ENCODE measurements around the gene EIF4E. TPM values are rescaled to one million over a fixed set of nuclear protein-coding genes. Genes with fewer than 3 reads are reported as not detected.
"Not testable (repeated sequence)": the region's sequence is repeated elsewhere in the genome, so short reads cannot be mapped to it uniquely, and the experiment has no call there.

Gene EIF4E
- total RNA-seq, 1 donor from 2014 or later, result 137 TPM

DNA sequence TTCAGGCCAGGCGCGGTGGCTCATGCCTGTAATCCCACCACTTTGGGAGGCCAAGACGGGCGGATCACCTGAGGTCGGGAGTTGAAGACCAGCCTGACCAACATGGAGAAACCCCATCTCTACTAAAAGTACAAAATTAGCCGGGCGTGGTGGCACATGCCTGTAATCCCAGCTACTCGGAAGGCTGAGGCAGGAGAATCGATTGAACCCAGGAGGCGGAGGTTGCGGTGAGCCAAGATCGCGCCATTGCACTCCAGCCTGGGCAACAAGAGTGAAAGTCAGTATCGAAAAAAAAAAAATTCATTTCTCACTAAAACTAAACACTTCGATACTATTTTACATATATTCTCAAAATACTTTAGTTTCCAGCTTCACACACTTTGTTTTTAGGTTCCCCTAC, 2.7 kb downstream of the EIF4E start:
- DNase-seq (ENCODE audit: low spot score); H3K27ac Mint-ChIP-seq; H3K9me3 Mint-ChIP-seq; H3K27me3 Mint-ChIP-seq (ENCODE audit: insufficient read depth): not testable (repeated sequence)
- intact Hi-C loops (cut with micrococcal nuclease), result loop anchor here (5.0 kb wide), 3 partner anchors 49 to 519 kb away; no protein-coding TSS in a partner anchor
- Mint-ChIP-seq H3K4me3 (peak overlapping the region; percentile 69), H3K4me1 (ENCODE audit: low read depth) (peaks cover 38% of the 10 kb centered on the region), H3K36me3 (ENCODE audit: low read depth) (peaks cover 19% of the 10 kb centered on the region)

DNA sequence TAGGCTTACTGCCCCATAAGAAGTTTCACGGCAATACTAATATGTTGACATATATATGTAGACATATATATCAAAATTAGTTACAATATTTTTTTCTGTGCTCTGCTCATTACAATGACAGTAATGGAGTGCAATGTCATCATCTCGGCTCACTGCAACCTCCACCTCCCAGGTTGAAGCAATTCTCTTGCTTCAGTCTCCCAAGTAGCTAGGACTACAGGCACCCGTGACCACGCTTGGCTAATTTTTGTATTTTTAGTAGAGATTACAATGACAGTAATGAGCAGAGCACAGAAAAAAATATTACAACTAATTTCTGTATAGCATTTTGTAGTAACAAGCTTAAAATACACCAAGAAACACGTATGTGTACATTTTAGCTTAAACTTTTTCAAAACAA, 7.6 kb downstream of the EIF4E start:
- intact Hi-C loops (cut with micrococcal nuclease), result no loop called here
- H3K4me1 Mint-ChIP-seq (ENCODE audit: low read depth), result peaks cover 20% of the 10 kb centered on the region
- H3K27ac Mint-ChIP-seq, result no peak overlapping the region
- DNase-seq (ENCODE audit: low spot score), result no peak
- H3K27me3 Mint-ChIP-seq (ENCODE audit: insufficient read depth), result no peaks in the 10 kb centered on the region
- no peak overlapping the region for H3K4me3 Mint-ChIP-seq
- H3K36me3 Mint-ChIP-seq (ENCODE audit: low read depth), result peaks cover 27% of the 10 kb centered on the region
- H3K9me3 Mint-ChIP-seq, result no peaks in the 10 kb centered on the region

DNA sequence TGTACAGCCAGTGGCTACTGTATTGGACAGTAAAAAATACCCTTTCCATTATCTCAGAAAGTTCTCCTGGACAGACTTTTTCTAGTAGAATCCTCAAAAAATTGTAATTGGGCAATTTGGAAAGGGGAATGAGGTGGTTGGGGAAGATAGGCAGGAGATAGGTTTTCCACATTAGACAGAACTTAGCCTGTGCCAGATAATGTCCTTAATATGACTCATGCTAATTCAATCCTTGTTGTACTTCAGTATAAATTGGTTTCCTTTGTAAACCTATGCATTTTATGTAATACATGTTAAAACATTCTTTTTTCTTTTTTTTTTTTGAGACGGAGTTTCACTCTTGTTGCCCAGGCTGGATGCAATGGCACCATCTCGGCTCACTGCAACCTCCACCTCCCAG, 8.9 kb downstream of the EIF4E start:
- Mint-ChIP-seq H3K9me3 (no peaks in the 10 kb centered on the region), H3K27ac (no peak overlapping the region), H3K4me1 (ENCODE audit: low read depth) (peaks cover 14% of the 10 kb centered on the region), H3K27me3 (ENCODE audit: insufficient read depth) (no peaks in the 10 kb centered on the region), H3K36me3 (ENCODE audit: low read depth) (peaks cover 26% of the 10 kb centered on the region), H3K4me3 (no peak overlapping the region)
- DNase-seq (ENCODE audit: low spot score), result no peak
- intact Hi-C loops (cut with micrococcal nuclease), result no loop called here

DNA sequence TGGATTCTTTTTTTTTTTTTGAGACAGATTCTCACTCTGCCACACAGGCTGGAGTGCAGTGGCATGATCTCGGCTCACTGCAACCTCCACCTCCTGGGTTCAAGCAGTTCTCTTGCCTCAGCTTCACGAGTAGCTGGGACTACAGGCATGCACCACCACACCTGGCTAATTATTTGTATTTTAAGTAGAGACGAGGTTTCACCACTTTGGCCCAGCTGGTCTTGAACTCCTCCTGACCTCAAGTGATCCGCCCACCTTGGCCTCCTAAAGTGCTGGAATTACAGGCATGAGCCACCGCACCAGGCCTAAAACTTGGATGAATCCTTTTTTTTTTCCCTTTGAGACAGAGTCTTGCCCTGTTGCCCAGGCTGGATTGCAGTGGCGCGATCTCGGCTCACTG, 18.2 kb downstream of the EIF4E start:
- DNase-seq (ENCODE audit: low spot score); H3K27ac Mint-ChIP-seq; intact Hi-C loops (cut with micrococcal nuclease); H3K27me3 Mint-ChIP-seq (ENCODE audit: insufficient read depth); H3K9me3 Mint-ChIP-seq; H3K4me3 Mint-ChIP-seq: not testable (repeated sequence)
- H3K36me3 Mint-ChIP-seq (ENCODE audit: low read depth), result peaks cover 15% of the 10 kb centered on the region
- H3K4me1 Mint-ChIP-seq (ENCODE audit: low read depth), result peaks cover 28% of the 10 kb centered on the region

DNA sequence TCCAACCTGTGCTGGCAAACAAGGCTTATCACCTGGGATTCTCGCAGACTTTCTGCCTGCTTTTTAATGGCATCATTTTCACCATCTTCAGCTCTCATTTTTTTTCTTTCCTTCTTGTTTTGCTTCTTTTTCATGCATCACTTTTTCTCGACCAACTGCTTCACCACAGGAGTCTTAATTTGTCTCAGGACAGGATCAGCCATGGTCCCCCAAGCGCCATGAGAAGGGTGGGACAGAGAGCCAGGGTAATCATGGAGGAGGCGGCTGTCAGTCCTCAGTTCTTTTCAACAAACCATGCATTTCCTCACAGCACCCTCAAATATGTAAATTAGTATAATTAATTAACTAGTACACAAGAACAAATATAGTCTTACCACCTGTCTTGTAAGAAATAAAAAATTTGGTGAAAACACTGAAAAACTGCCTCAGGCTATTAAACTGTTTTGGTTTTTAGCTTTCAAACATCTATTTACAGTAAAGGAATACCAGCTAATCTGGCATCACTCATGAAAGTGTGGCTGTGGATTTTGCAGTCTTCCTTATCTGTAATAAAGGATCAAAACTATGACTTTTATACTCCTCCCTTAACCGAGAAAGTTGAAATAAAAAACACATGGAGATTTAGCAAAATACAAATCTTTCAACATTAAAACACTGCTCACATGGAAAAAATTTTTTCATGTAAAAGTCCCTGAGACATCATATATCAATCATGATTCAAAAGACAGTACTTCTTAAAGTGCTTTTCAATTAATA, 19.1 kb downstream of the EIF4E start:
- Mint-ChIP-seq H3K4me3 (no peak overlapping the region), H3K9me3 (no peaks in the 10 kb centered on the region), H3K27me3 (ENCODE audit: insufficient read depth) (no peaks in the 10 kb centered on the region), H3K36me3 (ENCODE audit: low read depth) (peaks cover 19% of the 10 kb centered on the region), H3K4me1 (ENCODE audit: low read depth) (peaks cover 37% of the 10 kb centered on the region), H3K27ac (no peak overlapping the region)
- intact Hi-C loops (cut with micrococcal nuclease), result no loop called here
- no peak for DNase-seq (ENCODE audit: low spot score)

GRCh38 chr4:98908703-98909262, 20.1 kb downstream of the EIF4E start:
- H3K27ac Mint-ChIP-seq, result no peak overlapping the region
- peaks cover 15% of the 10 kb centered on the region for H3K36me3 Mint-ChIP-seq (ENCODE audit: low read depth)
- DNase-seq (ENCODE audit: low spot score), result no peak
- H3K4me1 Mint-ChIP-seq (ENCODE audit: low read depth), result peaks cover 37% of the 10 kb centered on the region
- intact Hi-C loops (cut with micrococcal nuclease), result no loop called here
- no peak overlapping the region for H3K4me3 Mint-ChIP-seq
- no peaks in the 10 kb centered on the region for H3K9me3 Mint-ChIP-seq
- no peaks in the 10 kb centered on the region for H3K27me3 Mint-ChIP-seq (ENCODE audit: insufficient read depth)

- intact Hi-C loops (cut with micrococcal nuclease), result no loop called here
- Mint-ChIP-seq H3K27me3 (ENCODE audit: insufficient read depth) (no peaks in the 10 kb centered on the region), H3K27ac (no peak overlapping the region), H3K36me3 (ENCODE audit: low read depth) (peaks cover 15% of the 10 kb centered on the region), H3K4me3 (no peak overlapping the region), H3K4me1 (ENCODE audit: low read depth) (peaks cover 37% of the 10 kb centered on the region), H3K9me3 (no peaks in the 10 kb centered on the region)
- DNase-seq (ENCODE audit: low spot score), result no peak
Measured at GRCh38 chr4:98908182-98908581, 20.8 kb downstream of the EIF4E start.

DNA sequence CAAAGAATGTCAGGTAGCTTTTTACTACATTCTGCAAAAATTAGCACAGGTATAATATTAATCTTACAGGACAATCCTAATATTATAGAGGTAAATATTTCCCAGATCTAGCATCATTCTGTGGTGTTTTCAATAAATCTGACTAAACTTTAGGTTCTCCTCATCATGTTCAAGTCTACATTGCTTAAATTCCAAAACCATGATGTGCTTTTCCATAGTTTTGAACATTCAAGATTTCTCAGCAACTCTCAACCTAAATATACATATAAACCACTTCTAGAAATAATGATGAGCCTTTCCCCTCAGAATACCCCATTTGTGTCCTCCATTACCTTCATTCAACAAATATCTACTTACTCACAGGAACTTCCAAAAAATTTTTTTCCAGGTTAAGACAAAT, 23.1 kb downstream of the EIF4E start:
- Mint-ChIP-seq H3K27ac (no peak overlapping the region), H3K4me3 (no peak overlapping the region), H3K36me3 (ENCODE audit: low read depth) (peaks cover 31% of the 10 kb centered on the region), H3K9me3 (no peaks in the 10 kb centered on the region), H3K27me3 (ENCODE audit: insufficient read depth) (no peaks in the 10 kb centered on the region), H3K4me1 (ENCODE audit: low read depth) (peaks cover 41% of the 10 kb centered on the region)
- intact Hi-C loops (cut with micrococcal nuclease), result no loop called here
- DNase-seq (ENCODE audit: low spot score), result no peak

DNA sequence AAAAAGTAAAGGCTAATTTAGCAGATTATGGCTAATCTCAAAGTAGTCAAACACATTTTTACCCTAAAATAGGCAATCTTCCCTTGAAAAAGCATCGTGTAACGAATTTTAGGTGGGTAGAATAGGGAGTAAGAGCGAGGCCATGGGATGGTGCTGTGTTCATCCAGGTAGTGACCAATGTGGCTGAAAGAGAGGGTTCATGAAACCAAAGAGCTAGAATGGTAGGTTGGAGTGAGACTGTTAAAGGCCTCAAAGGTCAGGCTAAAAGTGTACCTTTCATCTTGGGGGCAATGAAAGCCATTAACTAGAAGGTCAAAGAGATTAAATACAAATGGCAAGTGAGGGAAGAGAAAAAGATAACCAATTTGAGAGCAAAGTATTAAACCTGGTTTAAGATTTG, 23.6 kb downstream of the EIF4E start:
- H3K36me3 Mint-ChIP-seq (ENCODE audit: low read depth), result peaks cover 36% of the 10 kb centered on the region
- H3K4me1 Mint-ChIP-seq (ENCODE audit: low read depth), result peaks cover 41% of the 10 kb centered on the region
- H3K27me3 Mint-ChIP-seq (ENCODE audit: insufficient read depth), result no peaks in the 10 kb centered on the region
- DNase-seq (ENCODE audit: low spot score), result no peak
- intact Hi-C loops (cut with micrococcal nuclease), result no loop called here
- no peak overlapping the region for H3K4me3 Mint-ChIP-seq
- no peak overlapping the region for H3K27ac Mint-ChIP-seq
- no peaks in the 10 kb centered on the region for H3K9me3 Mint-ChIP-seq

DNA sequence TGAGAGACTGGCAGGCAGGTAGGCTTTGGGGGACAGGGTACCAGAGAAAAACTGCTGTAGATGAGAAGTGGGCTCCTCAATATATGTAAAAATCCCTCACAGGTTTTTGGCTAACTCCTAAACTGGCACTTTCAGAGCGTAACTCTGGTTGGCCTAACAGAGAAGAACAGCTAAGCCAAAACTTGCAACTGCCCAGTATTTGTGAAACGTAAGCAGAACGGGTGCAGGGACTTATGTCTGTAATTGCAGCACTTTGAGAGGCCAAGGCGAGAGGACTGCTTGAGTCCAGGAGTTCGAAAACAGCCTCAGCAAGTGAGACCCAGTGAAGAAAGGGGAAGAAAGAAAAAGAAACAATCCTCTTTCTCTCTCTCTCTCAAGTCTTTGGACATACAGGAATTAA, 25.0 kb downstream of the EIF4E start:
- Mint-ChIP-seq H3K4me1 (ENCODE audit: low read depth) (peaks cover 37% of the 10 kb centered on the region), H3K4me3 (no peak overlapping the region), H3K27ac (no peak overlapping the region), H3K27me3 (ENCODE audit: insufficient read depth) (no peaks in the 10 kb centered on the region), H3K36me3 (ENCODE audit: low read depth) (peaks cover 42% of the 10 kb centered on the region), H3K9me3 (no peaks in the 10 kb centered on the region)
- intact Hi-C loops (cut with micrococcal nuclease), result no loop called here
- DNase-seq (ENCODE audit: low spot score), result no peak

DNA sequence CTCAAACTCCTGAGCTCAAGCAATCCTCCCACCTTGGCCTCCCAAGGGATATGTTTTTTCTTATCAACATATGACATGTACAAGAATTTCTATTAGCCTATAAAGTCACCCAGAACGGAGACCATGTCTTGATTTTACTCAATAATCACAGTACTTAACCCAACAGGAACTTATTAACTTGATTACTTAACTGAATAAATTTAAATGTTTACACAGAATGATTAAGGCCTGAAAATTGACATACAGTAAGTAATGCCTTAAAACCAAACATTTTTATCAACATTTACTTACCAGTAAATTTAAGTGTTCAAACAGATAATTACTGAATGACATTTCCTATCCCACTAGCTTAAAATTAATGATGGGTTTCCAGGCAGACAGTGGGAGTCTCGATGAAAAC, 25.4 kb downstream of the EIF4E start:
- H3K36me3 Mint-ChIP-seq (ENCODE audit: low read depth), result peaks cover 43% of the 10 kb centered on the region
- DNase-seq (ENCODE audit: low spot score), result no peak
- no peak overlapping the region for H3K27ac Mint-ChIP-seq
- H3K27me3 Mint-ChIP-seq (ENCODE audit: insufficient read depth), result no peaks in the 10 kb centered on the region
- intact Hi-C loops (cut with micrococcal nuclease), result no loop called here
- H3K9me3 Mint-ChIP-seq, result no peaks in the 10 kb centered on the region
- no peak overlapping the region for H3K4me3 Mint-ChIP-seq
- peaks cover 37% of the 10 kb centered on the region for H3K4me1 Mint-ChIP-seq (ENCODE audit: low read depth)

- Mint-ChIP-seq H3K9me3 (peaks cover 3% of the 10 kb centered on the region), H3K4me1 (ENCODE audit: low read depth) (peaks cover 18% of the 10 kb centered on the region), H3K27me3 (ENCODE audit: insufficient read depth) (no peaks in the 10 kb centered on the region), H3K27ac (no peak overlapping the region), H3K36me3 (ENCODE audit: low read depth) (peaks cover 54% of the 10 kb centered on the region), H3K4me3 (no peak overlapping the region)
- intact Hi-C loops (cut with micrococcal nuclease), result no loop called here
- no peak for DNase-seq (ENCODE audit: low spot score)
Measured at GRCh38 chr4:98899277-98899676, 29.7 kb downstream of the EIF4E start.

GRCh38 chr4:98891478-98892337, 37.2 kb downstream of the EIF4E start:
- H3K36me3 Mint-ChIP-seq (ENCODE audit: low read depth), result peaks cover 52% of the 10 kb centered on the region
- H3K4me3 Mint-ChIP-seq, result no peak overlapping the region
- peaks cover 3% of the 10 kb centered on the region for H3K9me3 Mint-ChIP-seq
- peaks cover 22% of the 10 kb centered on the region for H3K4me1 Mint-ChIP-seq (ENCODE audit: low read depth)
- no peak for DNase-seq (ENCODE audit: low spot score)
- no peaks in the 10 kb centered on the region for H3K27me3 Mint-ChIP-seq (ENCODE audit: insufficient read depth)
- intact Hi-C loops (cut with micrococcal nuclease), result no loop called here
- H3K27ac Mint-ChIP-seq, result no peak overlapping the region

All from activated T-helper 1 cell treated with anti-CD3 and anti-CD28 coated beads, Interleukin-12 subunit alpha, Interleukin-12 subunit beta, Interleukin-2, Interleukin-4 antibody, amounts not matched to agents 30 ng/mL and 10 ng/mL and 1 ng/mL, durations not matched to agents 14 hours and 24 hours and 36 hours (primary cell).